ENCODE data around the gene ZNF654.
A peak's percentile ranks its signal among the peaks of the same experiment; 100 is the strongest.

ZNF654 gene

DNA sequence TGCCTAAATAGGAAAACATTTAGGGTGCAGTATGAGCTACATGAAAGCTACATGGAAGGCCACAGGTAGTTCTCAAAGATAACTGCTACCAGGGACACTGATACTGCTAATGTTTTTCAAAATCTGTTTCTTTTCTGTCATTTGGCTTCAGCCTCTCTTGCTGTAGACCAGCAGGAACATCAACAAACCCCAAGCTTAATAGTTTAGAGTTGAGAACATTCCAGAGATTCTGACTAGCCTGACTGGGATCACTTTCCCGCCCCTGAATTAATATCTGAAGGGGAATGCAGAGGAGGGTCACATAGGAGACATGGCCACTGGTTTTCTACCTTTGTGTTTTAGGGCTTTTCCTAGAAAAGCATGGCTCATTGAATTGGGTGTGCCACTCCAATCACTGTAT, 73.8 kb downstream of the ZNF654 start:
- CTCF ChIA-PET = no interaction called here
- TF ChIP-seq CTBP1 (IDR thresholded peaks at IDR 0.05; ENCODE audit: borderline replicate concordance) (no peak), FOXK2 (IDR thresholded peaks at IDR 0.05) (no peak)

GRCh38 chr3:88133711-88134263, 74.7 kb downstream of the ZNF654 start:
- ChIA-PET POLR2A (interaction anchor here (2.2 kb wide), 1 partner anchor 15 kb away, joined by 10 read pairs; the partner anchor contains the start of gene C3orf38), CTCF (no interaction called here)
- TF ChIP-seq ZNF384 (IDR thresholded peaks at IDR 0.05) (no peak), FOXM1 (IDR thresholded peaks at IDR 0.05; ENCODE audit: borderline replicate concordance) (no peak), NFRKB (IDR thresholded peaks at IDR 0.05) (no peak), LEF1 (IDR thresholded peaks at IDR 0.05; ENCODE audit: borderline replicate concordance) (no peak), SUZ12 (IDR thresholded peaks at IDR 0.05) (no peak), HDGF (IDR thresholded peaks at IDR 0.05; ENCODE audit: borderline replicate concordance) (no peak), BHLHE40 (IDR thresholded peaks at IDR 0.05; ENCODE audit: borderline replicate concordance) (no peak), PKNOX1 (IDR thresholded peaks at IDR 0.05) (no peak), SP1 (IDR thresholded peaks at IDR 0.05) (no peak), ARNT (IDR thresholded peaks at IDR 0.05) (no peak), ELF4 (IDR thresholded peaks at IDR 0.05) (no peak), CTBP1 (IDR thresholded peaks at IDR 0.05; ENCODE audit: borderline replicate concordance) (no peak), L3MBTL2 (conservative IDR thresholded peaks at IDR 0.05) (no peak), FOXK2 (IDR thresholded peaks at IDR 0.05) (no peak), TARDBP (IDR thresholded peaks at IDR 0.05) (no peak), FOXA1 (IDR thresholded peaks at IDR 0.05) (no peak)
- no peak for DNase-seq (ENCODE audit: extremely low spot score)

More for the DNA sequence above, 73.8 kb downstream of the ZNF654 start:
- POLR2A ChIA-PET = interaction anchor here (2.2 kb wide), 1 partner anchor 16 kb away, joined by 10 read pairs; the partner anchor contains the start of gene C3orf38
- no peak for DNase-seq (ENCODE audit: extremely low spot score)

- no peak for DNase-seq (ENCODE audit: extremely low spot score)
- TF ChIP-seq NFRKB (IDR thresholded peaks at IDR 0.05) = no peak
- TF ChIP-seq CTBP1 (IDR thresholded peaks at IDR 0.05; ENCODE audit: borderline replicate concordance) = no peak
- TF ChIP-seq PKNOX1 (IDR thresholded peaks at IDR 0.05) = no peak
- TF ChIP-seq FOXA1 (IDR thresholded peaks at IDR 0.05) = no peak
- no peak for TF ChIP-seq SUZ12 (IDR thresholded peaks at IDR 0.05)
- no peak for TF ChIP-seq SP1 (IDR thresholded peaks at IDR 0.05)
- no peak for TF ChIP-seq BHLHE40 (IDR thresholded peaks at IDR 0.05; ENCODE audit: borderline replicate concordance)
- no peak for TF ChIP-seq ZNF384 (IDR thresholded peaks at IDR 0.05)
- TF ChIP-seq ARNT (IDR thresholded peaks at IDR 0.05) = no peak
- TF ChIP-seq FOXM1 (IDR thresholded peaks at IDR 0.05; ENCODE audit: borderline replicate concordance) = no peak
- TF ChIP-seq HDGF (IDR thresholded peaks at IDR 0.05; ENCODE audit: borderline replicate concordance) = no peak
- no peak for TF ChIP-seq L3MBTL2 (conservative IDR thresholded peaks at IDR 0.05)
- TF ChIP-seq LEF1 (IDR thresholded peaks at IDR 0.05; ENCODE audit: borderline replicate concordance) = no peak
- no peak for TF ChIP-seq TARDBP (IDR thresholded peaks at IDR 0.05)
- TF ChIP-seq FOXK2 (IDR thresholded peaks at IDR 0.05) = no peak
- TF ChIP-seq ELF4 (IDR thresholded peaks at IDR 0.05) = no peak
- POLR2A ChIA-PET = no interaction called here
- CTCF ChIA-PET = no interaction called here
These were observed 78.8 kb downstream of the ZNF654 start for GRCh38 chr3:88137836-88138235.

- ChIA-PET POLR2A (no interaction called here), CTCF (interaction anchor here (0.7 kb wide), 1 partner anchor 1890 kb away, joined by 3 read pairs; no protein-coding TSS in a partner anchor)
- DNase-seq (ENCODE audit: extremely low spot score) = no peak
- no peak for TF ChIP-seq ARNT (IDR thresholded peaks at IDR 0.05)
- TF ChIP-seq PKNOX1 (IDR thresholded peaks at IDR 0.05) = peak; percentile 55
These were observed 82.5 kb downstream of the ZNF654 start for GRCh38 chr3:88141458-88142083.

DNA sequence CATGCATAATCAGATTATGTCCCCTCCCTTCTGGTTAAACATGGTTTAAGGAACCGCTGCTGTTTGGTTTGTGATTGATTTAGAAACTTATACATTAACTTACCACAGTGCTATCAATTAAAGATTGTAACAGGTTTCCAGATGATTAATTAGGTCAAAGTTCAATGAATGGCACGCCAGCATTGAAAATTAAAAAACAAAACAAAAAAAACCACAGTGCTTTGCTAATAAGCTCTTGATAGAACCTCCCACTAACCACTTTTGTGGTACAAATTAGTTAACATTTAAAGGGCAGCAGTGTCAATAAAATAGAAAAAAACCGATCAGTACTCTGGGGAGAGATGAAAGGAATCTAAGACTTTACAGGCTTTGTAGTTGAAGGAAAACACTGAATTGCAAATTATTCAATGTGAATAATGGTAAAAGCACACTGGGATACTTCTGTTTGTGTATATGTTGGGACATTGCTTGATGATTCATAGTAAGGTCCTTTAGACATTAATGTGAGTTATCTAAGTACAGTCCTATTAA, 83.1 kb downstream of the ZNF654 start:
- ChIA-PET CTCF (no interaction called here), POLR2A (no interaction called here)
- TF ChIP-seq CTBP1 (IDR thresholded peaks at IDR 0.05; ENCODE audit: borderline replicate concordance) = no peak
- no peak for TF ChIP-seq FOXA1 (IDR thresholded peaks at IDR 0.05)
- TF ChIP-seq TARDBP (IDR thresholded peaks at IDR 0.05) = no peak
- no peak for TF ChIP-seq ELF4 (IDR thresholded peaks at IDR 0.05)
- TF ChIP-seq PKNOX1 (IDR thresholded peaks at IDR 0.05) = no peak
- TF ChIP-seq HDGF (IDR thresholded peaks at IDR 0.05; ENCODE audit: borderline replicate concordance) = no peak
- no peak for TF ChIP-seq NFRKB (IDR thresholded peaks at IDR 0.05)
- TF ChIP-seq FOXM1 (IDR thresholded peaks at IDR 0.05; ENCODE audit: borderline replicate concordance) = no peak
- no peak for TF ChIP-seq ZNF384 (IDR thresholded peaks at IDR 0.05)
- TF ChIP-seq FOXK2 (IDR thresholded peaks at IDR 0.05) = no peak
- TF ChIP-seq LEF1 (IDR thresholded peaks at IDR 0.05; ENCODE audit: borderline replicate concordance) = no peak
- TF ChIP-seq ARNT (IDR thresholded peaks at IDR 0.05) = no peak
- no peak for TF ChIP-seq BHLHE40 (IDR thresholded peaks at IDR 0.05; ENCODE audit: borderline replicate concordance)
- no peak for TF ChIP-seq SP1 (IDR thresholded peaks at IDR 0.05)
- TF ChIP-seq L3MBTL2 (conservative IDR thresholded peaks at IDR 0.05) = no peak
- TF ChIP-seq SUZ12 (IDR thresholded peaks at IDR 0.05) = no peak
- DNase-seq (ENCODE audit: extremely low spot score) = no peak
